HG02970 (cell line): Measurements from ENCODE around the gene IDI2.
"Not testable (repeated sequence)": the region's sequence is repeated elsewhere in the genome, so short reads cannot be mapped to it uniquely, and the experiment has no call there.

Experiments used
- ATAC-seq: cut with Tn5 transposase; IDR thresholded peaks from one replicate; pipeline ENCODE4 v1.9.1; 2021; ENCODE audit warnings: mild to moderate bottlenecking, moderate library complexity, moderate number of reproducible peaks; ENCODE audit not compliant: unreplicated experiment, low FRiP score

Gene IDI2

DNA sequence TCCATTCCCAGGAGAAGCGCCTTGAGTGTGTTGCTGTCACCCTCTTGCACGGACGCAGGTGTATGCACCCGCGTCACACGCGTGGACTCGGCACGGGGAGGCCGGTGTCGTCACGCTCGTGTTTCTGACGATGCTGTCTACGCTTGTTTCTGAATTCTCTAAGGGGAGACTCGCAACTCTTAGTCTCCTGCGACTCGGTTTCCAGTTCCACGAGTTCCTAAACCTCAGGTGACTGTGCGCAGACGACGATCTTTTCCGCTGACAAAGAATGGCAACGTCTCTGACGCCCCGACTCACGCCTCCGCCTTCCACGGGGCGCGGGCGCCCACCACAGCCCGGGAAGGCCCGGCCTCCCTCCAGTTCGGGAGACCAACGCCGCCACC is 22.7 kb upstream of the IDI2 start:
- ATAC-seq = no peak

DNA sequence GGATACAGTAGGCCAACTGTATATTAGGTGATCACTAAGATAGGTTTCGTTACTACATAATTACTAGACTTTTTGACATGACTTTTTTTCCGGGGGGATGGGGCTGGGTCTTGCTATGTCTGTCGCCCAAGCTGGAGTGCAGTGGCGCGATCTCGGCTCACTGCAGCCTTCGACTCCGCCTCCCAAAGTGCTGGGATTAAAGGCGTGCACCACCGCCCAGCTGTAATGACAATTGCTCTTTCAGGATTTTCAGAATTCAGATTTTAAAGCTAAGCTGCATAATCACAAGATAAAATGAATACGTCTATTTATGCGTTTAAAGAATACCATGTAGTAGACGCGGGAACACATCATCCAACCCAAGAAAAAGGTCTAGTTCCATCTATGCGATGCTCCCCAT is 22.3 kb upstream of the IDI2 start:
- no peak for ATAC-seq

DNA sequence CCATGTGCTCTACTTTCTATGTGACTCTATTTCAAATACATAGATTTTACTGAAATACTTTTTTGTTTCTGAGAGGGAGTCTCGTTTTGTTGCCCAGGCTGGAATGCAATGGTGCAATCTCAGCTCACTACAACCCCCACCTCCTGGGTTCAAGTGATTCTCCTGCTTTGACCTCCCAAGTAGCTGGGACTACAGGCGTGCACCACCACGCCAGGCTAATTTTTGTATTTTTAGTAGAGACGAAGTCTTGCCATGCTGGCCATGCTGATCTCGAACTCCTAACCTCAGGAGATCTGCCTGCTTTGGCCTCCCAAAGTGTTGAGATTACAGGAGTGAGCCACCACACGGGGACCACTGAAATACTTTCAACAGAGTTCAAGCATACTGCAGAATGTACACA is 19.8 kb upstream of the IDI2 start:
- no peak for ATAC-seq

DNA sequence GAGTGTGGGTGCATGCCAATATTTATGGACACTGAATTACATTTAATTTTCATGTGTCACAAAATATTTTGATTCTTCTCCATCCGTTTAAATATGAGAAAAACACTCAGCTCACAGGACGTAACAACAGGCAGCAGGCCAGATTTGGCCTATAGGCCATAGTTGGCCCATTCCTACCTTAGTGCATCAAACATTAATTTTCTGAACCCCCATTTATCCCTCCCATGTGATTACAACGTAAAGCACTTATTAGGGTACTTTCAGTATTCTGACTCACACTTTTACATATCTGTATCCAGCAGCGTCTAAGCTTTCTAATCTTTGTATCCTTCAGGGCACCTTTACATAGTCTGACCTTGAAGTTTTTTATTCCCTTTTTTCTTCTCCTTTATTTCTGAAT is 19.3 kb upstream of the IDI2 start:
- no peak for ATAC-seq

DNA sequence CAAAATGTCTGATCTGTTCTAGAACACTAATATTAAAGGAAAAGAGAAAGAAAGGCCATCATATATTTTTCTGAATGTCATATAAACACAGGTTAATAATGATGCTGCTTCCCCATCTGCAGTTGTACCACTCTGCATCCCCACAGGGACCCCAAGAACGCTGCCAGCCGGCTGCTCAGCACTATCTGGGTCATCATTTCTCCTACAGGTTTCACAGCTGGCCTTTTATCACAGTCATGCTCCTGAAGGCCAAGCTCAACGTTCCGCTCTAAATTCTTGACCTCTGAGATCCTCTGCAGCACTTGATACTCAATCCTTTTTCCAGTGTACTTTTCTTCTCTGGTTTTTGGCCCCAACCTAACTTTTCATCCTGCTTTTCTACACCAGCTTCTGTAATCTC is 18.5 kb upstream of the IDI2 start:
- ATAC-seq = no peak

DNA sequence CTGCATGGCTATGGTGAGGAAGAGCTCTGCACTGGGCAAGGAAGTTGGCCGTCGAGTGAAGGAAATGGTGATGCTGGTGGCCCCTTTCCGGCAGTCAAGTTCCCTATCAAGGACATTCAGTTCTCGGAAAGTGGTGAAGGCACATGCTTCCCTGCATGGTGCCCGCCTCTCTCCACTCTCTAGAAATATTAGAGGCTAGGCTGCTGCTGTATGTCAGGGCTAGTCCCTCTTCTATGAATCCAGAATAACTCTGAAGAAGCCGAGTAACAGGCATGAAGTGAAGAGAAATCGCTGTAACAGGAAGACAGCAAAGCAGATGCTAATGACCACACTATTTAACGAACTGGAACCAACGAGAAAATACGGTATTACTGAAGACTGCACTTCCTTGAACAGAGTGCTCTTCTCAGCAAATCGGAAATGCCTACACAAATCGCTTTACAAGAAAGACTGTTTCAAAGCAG is 17.9 kb upstream of the IDI2 start:
- ATAC-seq = peak; percentile 42

DNA sequence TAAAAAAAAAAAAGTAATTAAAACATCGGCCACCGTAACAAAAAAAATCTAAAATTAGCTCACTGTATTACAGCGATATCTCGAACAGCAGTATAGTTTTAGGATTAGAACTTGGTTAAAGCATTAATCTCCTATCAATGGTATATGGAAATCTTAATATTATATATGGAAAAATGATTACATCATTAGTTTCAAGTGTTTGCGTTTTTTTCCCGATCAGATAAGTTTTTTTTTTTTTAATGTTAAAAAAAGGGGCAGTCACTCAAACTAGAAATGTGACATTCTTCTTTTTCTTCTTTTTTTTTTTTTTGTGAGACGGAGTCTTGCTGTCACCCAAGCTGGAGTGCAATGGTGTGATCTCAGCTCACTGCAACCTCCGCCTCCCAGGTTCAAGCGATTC is 15.9 kb upstream of the IDI2 start:
- no peak for ATAC-seq

DNA sequence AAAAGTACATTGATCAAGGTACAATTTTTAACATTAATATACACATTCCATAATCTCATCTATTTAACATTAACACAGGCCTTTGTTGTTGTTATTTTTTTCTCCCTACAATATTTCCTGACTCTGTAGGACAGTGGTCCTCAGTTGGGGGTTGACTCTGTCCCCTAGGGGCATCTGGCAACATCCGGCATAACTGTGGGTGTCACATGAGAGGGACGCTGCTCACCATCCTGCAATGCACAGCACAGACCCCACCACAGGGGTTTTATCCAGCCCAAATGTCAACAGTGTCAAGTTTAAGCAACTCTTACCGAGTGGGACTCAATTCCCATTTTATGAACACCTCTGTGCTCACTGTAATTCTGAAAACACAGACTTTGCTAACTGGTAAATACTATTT is 14.5 kb upstream of the IDI2 start:
- ATAC-seq = no peak

DNA sequence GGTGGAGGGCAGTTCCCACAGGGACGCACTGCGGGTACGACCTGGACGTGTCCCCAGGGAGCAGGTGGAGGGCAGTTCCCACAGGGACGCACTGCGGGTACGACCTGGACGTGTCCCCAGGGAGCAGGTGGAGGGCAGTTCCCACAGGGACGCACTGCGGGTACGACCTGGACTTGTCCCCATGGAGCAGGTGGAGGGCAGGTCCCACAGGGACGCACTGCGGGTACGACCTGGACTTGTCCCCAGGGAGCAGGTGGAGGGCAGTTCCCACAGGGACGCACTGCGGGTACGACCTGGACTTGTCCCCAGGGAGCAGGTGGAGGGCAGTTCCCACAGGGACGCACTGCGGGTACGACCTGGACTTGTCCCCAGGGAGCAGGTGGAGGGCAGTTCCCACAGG is 13.1 kb upstream of the IDI2 start:
- ATAC-seq = not testable (repeated sequence)

DNA sequence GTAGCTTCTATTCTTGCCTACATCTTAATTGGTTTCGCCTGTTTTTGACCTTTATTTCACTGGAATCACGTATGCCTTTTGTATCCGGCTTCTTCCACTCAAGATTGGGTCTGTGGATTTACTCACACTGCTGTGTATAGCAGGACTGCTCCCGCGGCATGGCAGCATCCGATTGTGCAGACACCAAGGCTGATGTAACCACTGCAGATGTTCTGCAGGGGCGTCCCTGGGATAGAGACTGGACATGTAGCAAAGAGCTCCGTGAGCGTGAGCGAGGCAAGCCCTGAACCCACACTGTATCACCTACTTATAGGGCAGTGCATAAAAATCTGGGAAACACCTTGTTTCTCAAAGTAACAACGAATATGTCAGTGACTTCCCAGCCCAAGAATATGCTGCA is 11.4 kb upstream of the IDI2 start:
- ATAC-seq = no peak

DNA sequence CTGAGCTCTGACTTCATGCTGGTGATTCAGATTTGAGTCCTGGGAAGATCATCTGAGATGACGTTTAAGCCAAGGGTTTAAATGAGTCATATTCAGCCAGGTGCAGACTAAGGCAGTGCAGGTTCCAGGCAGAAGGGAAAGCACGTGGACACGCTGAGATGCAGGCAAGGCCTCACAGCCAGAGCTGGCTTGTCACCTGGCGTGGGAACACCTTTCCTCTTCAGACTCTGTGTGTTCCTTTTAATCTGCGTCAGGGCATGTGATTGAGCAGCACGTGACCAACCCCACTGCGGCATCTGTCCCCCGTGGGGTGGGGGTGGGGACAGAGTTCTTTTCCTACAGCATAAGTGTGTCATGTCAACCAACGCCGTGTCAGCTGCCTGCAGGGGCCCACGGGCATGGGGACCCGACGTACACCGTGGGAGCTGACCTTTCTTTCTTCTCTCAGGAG is 10.7 kb upstream of the IDI2 start:
- ATAC-seq = no peak

DNA sequence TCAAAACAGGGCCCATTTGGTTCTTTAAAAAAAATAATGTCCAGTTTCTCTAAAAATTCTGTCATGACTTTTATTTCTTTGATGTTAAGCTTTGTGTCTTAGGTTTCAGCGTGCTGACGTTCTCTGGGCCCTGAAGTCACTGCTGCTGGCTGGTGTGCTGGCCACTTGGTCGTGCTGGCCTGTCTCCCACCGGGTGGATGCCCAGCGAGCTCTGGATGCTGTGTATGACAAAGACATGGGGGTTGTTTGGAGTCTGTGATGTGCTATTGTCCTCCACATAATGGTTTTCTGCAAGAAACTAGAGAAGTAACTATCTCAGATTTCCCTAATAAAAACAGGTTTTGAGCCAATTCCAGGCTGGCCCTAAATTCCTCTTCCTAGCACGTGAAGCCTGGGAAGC is 9.5 kb upstream of the IDI2 start:
- no peak for ATAC-seq

DNA sequence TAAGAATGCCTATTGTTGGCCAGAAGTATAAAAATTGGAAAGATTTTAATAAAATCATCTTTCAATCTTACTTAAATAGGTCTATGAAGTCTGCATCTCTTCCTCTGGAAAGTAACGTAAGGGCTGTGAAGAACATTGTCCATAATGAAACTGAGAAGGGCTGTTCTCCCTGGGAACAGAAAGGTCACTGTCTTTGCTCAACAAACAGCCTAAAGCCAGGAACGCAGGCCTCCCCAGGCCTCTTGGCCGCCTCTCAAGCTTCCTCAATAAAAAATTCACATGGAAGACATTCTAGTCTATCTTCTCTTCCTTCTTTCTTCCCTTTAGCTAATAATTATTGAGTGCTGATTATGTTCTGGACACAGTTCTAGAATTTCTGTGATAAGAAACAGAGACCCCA is 9.1 kb upstream of the IDI2 start:
- ATAC-seq = no peak

DNA sequence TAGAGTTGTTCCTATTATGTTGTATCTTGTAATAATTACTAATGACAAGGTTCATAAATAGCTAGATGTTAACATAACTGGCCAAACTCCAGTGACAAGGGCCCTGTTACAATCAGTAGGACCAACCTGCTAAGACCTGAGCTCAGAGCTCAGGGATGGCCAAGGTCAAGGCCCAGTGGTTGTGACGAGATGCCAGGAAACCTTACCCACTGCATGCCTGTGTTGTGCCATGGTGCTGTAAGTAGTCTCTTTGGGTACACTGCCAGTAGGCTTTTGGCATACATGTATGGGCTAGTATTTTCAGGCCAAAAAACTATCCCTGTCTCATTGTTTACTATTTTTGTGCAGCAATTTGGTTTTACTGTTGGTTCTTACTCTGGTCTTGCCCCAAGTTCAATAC is 7.9 kb upstream of the IDI2 start:
- ATAC-seq = no peak

DNA sequence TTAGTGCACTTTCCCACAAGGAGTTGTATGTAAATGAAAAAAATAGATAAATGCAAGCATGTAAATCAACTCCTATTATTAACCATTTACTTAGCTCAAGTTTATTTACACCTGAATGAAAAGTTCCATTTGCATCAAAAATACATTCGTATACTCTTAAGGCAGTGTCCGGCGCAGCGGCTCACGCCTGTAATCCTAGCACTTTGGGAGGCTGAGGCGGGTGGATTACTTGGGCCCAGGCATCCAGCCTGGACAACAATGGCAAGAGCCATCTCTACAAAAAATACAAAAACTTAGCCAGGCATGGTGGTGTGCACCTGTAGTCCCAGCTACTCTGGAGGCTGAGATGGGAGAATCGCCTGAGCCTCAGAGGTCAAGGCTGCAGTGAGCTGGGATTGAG is 4.2 kb upstream of the IDI2 start:
- ATAC-seq = no peak

DNA sequence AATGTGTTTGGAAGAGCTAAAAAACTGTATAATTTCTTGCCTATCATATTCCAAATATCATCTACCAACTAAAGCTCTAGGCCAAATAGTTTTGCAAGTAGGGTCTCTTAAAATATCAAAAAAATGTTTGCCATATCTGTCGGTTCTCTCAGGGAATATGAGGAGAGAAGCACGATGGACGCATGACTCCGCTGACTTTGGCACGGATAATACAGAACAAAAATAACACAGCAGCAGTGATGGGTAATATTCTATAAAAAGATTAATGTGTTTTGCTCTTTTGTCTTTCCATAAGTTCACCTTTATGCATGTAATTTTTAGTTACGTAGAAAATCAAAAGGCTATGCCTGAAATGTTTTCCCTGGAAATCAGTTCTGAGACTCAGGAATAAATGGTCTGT is 919 bp upstream of the IDI2 start:
- no peak for ATAC-seq

DNA sequence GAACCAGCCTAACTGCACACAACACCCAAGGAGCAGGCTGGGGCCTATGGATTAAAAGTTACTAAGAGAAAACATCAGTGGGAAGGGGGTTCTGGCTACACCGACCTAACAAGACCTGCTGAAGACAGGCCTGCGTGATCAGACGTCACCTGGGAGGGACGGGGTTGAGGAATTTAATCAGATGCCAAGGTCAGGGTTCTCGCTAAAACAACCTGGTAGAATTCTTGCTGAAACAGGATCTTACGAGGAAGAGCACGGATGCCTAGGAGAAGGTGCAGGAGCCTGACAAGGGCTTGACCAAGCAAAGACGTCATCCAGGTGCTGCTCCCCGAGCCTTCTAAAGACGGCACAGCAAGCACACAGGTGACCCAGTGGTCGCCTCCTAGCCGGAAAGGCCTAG is 1.6 kb downstream of the IDI2 start:
- ATAC-seq = no peak

DNA sequence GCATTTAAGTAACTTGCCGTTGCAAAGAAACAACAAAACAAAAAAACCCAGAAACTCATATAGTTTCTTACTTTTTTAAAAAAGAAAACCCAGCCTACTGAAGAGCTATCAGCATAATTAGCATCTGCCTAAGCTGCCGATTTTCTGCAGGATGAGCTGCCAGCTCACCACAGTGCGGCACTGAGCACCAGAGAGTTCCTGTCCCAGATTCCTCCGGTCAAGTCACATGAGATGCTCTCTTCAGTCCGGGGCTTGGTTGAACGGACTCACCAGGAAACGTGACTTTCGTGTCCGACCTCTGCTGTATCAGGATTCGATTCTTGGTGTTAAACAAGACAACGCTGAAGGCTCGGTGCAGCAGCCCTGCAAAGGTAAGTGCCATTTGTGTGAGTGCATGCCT is 3.2 kb downstream of the IDI2 start:
- no peak for ATAC-seq

DNA sequence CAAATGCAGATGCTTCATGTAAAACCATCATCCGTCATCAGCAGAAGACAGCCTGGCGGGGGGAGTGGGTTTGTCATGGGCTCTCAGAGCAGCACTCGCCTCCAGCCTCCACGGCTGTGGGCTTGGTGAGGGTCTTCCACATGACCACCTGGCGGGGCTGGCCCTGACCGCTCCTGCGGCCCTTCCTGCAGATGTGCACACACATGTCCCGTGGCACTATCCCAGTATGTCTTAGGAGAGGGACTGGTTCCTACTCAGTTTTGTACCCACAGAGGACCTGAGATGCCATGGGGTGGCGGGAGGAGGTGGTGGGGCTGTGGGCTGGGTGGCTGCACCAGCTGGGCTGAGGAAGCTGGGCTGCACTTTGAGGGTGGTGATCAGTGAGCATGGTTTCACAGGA is 4.7 kb downstream of the IDI2 start:
- no peak for ATAC-seq

DNA sequence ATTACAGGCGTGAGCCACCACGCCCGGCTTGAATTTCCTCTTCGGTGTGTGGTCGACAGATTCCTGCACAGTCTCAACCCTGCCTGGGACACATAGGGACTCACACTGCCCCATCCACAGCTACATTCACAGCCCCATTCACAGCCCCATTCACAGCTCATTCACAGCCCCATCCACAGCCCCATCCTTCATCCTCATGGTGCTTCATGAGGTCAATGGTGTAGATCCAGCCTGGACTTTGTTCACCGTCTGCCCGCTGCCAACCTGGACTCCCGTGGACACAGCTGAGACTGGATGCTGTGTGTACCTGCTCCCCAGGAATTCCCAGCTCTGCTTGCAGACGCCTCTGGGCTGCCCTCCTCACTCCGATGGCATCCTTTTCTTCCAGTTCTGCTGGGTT is 5.2 kb downstream of the IDI2 start:
- ATAC-seq = no peak

DNA sequence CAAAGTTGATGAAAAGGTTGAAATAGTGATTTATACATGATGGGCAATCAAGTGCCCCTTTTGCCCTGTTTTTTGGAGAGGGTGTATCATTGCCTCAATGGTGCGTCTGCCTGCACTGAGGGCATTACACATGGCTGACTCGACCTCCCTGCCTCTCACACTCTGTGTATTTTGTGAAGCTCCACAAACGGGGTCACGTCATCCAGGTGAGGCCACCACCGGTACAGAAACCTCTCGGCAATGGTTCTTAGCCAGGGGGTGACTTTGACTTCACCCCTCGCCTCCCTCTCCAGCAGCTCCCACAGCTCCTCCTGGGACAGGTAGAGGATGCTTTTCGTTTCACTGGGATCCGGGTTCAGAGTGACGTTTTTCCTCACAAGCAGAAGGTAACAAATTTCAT is 6.3 kb downstream of the IDI2 start:
- no peak for ATAC-seq

DNA sequence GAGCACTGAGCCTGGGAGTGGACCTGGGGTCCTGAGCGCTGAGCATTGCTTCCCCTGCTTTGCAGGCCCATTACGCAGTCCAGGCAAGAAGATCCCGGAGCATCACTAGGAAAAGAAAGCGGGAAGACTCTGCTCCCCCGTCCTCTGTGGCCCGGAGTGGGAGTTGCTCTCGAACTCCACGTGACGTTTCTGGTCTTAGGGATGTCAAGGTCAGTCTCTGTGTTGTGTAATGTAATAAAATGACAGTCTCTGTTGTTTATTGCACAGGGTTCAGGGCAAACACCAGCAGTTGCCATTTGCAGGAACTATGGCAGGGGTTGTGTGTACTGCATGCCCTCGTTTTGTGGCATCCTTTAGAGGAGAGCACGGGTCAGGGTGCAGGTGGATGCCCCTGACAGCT is 10.0 kb downstream of the IDI2 start:
- ATAC-seq = no peak

DNA sequence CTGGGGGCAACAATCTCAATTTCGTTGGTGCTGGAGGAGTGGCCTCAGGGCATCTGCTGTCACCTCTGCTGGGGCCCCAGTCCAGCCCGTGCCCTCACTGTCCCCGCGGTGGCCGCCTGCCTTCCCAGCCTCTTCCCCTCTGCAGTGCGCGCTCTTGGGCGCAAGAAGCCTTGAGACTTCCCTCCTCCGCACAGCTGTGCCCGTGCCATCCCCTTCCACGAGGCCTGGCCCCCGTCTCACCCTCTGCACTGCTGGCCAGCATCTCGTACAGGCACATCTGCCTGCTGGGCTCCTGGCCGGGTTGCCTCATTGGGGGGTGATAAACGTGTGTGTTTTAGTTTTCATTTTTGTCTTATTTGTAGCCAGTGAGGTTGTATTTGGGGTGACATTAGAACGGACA is 14.0 kb downstream of the IDI2 start:
- no peak for ATAC-seq

DNA sequence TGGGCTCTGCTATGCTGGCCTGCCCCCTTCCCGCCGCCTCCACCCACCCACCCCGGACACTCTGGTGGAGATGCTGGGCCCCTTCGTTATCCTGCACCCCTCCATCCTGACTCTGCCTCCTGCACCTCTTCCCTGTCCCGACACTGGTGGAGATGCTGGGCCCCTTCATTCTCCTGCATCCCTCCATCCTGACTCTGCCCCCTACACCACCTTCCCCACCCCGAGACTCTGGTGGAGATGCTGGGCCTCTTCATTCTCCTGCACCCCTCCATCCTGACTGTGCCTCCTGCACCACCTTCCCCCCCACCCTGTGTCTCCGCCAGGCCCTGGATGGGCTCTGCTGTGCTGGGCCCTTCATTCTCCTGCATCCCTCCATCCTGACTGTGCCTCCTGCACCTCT is 15.0 kb downstream of the IDI2 start:
- no peak for ATAC-seq
